T-helper 22 cell (primary cell): ENCODE measurements around the gene RAB40B.

Experiments used
- DNase-seq: peaks from one replicate; pipeline ENCODE4 v3.0.0-alpha.2; 2020; ENCODE audit warnings: low read depth

Gene RAB40B

DNA sequence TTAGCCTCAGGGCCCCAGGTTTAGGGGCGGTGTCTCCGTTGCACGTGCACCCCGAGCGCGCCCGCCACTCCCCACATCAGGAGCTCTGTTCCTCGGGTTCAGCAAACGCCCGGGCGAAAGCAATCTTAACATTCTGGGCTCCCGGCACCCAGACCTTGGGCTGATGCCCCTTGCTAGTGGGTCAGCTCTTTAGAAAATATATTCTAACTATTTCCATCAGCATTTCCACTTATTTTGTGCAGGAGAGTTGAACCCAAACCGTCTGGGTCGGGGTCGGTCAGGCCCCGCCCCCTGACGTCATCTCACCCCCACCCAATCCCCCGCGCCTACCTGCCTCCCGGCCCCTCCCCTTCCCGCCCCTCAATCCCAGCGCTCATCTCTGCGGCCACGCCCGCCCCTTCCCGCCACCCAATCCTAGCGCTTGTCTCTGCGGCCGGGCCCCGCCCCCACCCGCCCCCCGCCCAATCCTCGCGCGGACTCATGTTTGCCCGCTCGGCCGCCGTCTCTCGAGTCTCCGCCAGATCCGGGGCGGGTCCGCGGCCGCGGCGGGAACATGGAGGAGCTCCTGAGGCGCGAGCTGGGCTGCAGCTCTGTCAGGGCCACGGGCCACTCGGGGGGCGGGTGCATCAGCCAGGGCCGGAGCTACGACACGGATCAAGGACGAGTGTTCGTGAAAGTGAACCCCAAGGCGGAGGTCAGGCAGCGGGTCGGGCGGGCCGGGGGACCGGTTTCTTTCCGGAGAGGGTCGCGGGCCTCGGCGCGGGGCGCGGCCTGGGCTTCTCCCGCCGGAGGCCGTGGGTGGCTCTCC, 17.9 kb upstream of the RAB40B start, which contains the start of gene FN3KRP:
TSS of gene FN3KRP (plus strand) at position 504 of the 808 bp plus-strand sequence. CDS start at position 554, 50 bp downstream.
- DNase-seq, result peak; percentile 92

DNA sequence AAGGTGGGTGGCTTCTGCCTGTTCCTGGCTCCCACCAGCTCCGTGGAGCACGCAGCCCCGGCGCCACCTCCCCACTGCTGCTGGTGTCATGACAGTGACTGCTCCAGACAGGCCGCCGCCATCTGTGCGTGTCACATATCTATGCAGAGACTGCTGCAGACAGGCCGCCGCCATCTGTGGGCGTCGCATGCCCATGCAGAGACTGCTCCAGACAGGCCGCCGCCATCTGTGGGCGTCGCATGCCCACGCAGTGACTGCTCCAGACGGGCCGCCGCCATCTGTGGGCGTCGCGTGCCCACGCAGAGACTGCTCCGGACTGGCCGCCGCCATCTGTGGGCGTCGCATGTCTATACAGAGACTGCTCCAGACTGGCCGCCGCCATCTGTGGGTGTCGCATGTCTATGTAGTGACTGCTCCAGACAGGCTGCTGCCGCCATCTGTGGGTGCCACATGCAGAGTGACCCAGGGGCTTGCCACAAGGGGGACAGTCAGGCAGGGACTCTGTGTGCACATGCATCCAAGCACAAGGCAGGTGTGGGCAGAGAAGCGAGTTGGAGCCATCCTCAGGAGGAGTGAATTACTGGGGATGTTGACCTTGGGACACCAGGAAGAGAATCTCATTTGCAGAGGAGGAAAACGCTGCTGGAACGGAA, 14.7 kb upstream of the RAB40B start:
- no peak for DNase-seq

DNA sequence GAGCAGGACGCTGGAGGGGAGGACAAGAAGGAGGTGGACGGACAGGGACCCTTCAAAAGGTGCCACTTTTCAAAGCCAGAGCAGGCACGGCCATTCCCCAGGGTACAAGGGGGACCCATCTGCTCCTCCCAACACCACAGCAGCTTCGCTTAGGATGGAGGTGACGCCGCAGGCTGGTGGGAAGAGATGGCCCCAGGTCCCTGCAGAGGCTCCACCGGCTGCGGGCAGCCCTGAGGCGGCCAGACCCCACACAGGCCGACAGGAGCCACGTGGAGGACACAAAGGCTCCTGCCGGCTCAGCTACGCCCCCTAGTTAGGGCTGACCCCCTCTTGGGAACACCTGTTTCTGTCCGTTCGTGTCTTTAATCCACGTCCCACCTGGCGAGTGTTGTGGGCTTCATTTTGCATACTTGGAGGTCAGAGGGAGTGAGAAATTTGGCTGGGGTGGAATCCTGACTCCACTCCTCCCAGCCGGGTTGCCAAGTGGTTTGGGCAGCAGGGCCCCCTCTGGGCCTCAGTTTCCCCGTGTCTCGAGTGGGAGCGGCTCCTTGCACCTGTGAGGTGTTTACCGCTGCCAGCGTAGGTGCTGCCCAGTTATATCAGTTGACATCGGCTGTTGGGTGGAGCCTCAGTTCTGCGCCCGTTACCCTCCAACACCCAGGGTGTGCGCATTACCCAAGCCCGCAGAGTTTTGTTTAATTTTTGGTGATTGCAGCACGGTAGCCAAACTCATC, 12.2 kb upstream of the RAB40B start:
- DNase-seq, result no peak

DNA sequence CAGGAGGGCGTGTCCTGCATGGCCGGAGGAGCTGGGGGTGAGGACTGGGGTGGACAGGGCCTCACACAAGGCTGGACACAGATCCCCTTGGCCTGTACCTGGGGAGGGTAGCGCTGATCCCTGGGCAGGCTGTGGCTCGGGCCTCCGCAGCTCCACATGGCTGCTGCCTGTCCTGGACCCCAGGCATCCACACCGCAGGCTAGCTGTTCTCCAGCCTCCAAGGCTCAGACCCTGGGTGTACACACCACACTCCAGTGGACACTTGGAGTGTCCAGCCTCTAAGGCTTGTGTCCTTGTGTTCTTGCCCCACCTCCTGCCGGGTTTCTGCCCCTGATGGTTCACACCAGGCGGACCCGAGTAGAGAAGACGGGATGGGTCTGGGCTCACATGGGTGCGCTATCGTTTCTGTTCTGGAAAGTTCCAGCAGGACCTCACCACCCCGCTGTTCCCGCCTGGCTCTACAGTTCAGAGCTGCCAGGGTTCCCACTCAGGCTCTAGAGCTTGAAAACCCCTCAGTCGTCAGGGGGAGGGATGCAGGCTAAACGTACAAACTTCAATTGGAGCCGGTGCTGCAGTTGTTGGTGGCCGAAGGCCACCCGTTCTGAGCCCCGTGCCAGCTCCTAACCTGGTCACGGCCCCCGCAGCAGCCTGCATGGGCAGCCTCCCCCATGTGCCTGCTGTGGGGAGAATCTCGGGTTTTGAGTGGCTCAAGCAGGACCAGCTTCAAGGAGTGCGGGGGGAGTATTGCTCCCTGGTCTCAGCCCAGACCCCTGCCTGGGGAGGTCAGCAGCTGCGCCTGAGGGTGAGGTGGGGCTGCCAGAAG, 11.4 kb upstream of the RAB40B start:
- no peak for DNase-seq

DNA sequence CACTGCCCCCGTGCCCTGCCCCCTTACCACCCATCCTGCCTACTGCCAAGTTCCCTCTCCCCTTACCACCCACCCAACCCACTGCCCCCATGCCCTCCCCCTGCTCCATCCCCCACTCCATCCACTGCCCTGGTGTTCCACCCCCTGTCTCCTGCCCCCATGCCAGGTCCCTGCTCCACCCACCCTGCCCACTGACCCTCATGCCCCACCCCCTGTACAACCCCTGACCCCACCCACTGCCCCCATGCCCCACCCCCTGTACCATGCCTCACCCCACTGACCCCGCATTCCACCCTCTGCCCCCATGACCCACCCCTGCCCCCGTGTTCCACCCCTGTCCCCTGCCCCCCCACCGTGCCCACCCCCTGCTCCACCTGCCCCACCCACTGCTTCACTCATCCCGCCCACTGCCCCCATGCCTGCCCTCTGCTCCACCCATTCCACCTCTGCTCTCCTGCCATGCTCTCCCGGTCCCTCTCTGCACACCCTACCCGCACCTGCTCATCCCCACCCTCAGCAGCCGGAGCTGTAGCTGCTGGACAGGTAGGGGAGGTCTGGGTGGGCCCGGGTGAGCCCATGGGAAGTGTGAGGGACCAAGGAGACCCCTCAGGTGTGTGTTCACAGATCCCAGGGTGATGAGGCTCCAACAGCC, 10.7 kb upstream of the RAB40B start:
- no peak for DNase-seq

DNA sequence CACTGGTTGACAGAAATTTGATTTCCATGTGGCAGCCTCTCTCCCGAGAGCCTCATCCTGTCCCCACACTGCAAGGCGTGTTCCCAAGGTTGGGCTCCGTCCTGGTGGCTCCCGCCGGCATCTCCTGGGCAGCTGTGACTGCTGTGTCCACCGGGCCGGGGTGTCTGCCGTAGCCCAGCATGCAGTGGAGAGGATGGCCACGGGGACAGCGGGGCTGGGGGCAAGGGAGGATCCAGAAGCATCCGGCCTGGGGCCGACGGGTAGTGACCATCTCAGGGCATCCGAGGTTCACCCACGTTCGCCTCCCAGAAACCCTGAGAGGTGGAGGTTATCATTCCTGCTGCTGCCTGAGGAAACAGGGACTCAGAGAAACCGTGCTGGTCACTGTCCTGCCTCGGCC, 7.3 kb upstream of the RAB40B start:
- no peak for DNase-seq

DNA sequence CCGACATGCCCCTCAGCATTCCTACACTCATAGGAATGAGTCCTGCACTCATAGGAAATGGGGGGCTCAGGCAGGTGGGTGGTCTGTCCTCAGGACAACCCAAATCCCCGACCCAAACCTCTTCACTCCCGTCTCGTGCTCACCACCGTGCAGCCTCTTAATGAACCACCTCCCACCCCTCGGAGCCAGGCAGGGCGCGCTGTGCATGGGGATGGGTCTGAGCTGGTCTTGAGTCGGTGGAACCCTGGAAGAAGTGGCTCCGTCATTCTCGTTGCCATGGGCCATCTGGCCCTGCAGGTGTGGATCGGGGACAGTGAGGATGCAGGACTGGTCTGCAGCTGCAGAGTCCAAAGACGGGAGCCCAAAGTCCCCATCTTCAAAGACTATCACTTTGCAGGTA, 6.4 kb upstream of the RAB40B start:
- no peak for DNase-seq

DNA sequence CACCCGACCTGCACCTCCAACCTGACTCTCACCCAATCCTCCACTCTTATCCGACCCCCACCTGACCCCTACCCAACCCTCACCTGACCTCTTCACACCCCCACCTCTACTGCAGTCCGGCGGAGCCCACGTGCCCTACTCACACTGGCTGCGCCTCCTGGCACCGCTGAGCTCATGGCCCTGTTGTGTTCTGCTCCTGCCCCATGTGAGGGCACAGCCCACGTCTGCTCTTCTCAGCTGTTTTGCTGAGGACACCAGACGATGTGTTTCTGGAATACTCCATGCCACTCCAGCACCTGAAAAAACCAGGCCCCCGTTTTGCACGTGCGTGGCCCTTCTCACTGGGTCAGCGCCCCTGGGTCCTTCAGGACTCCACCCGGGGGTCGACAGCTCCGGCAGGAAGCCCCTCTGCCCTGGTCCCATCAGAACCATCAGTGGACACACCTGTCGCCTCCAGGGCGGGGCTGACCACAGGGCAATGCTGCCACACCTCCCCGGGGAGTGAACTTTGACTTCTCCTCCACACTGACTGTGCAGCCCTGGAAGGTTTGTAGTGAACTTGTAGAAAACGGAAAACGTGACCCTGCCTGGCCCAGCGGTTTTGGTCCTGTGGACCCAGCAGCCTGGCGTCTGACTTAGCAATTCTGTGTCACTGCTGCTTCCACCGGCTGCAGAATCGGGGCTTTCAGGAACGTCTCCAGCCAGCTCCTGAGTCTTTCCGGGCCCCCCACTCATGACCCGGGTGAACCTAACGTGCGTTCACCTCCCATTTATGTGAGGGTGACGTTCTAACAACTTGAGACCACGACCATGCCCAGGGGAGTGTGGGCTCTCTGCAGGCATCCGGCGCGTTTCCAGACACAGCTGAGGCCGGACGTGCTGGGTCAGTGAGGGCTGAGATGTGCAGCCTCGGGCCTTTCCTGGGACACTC, 5.7 kb upstream of the RAB40B start:
- DNase-seq, result no peak

DNA sequence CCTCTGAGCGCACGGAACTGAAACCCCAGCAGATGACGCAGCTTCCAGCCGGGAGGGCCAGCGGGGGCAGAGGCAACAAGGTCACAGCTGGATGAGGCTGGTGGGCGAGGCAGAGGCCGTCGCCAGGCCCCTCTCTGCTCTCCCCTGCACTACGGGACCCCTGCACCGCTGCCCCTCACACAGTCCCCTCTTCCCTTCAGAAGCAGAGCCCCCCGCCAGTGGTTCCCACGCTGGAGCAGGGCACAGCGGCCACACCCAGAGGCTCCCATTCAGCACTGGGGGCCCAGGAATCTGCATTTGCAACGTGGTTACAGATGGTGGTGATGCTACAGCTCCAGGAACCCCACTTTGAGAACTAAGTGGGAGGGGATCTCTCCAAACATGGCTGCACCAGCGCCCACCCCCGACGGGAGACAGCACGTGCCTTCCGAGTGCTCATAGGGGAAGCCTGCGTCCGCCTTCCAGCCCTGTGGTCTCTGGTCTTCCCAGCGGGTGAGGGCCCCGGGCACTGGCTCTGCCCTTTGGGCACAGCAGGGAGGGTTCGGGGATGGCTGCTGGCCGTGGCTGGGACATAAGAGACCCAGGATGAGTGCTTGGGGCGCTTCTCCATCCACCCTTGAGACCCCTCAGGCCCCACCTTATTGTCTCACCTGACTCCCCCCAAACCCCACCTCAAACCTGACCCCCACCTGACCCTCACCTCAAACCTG, 4.7 kb upstream of the RAB40B start:
- no peak for DNase-seq

DNA sequence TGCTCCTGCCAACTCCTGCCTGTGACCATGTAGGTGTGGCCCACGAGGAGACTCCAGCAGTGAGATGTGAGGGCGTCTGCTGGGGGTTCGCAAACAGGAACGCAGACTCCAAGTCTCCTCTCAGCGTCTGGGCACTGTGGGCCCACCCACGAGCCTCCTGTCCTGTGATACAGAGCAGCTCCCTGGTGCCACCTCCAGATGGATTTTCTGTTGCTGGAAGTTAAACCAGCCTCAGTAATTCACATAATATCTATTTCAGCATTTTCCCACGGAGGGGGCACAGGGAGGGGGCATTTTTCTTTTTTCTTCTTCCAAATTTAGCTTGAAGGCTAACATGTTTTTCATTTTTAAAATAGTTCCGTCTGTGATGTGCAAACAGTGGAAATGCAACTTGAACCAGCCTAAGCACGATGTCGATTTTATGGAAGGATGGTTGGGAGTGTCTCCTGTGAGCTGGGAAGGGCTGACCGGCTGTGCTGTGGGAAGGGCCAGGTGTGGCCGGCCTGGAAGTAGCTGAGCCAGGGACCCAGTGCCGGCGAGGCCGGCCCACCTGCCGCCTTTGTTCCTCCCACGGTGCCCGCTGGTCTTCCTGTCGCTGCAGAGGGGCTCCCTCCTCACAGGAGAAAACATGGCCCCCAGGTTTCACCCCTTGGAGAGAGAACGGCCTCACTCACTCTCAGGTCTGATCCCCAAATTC, 3.9 kb upstream of the RAB40B start:
- DNase-seq, result no peak

DNA sequence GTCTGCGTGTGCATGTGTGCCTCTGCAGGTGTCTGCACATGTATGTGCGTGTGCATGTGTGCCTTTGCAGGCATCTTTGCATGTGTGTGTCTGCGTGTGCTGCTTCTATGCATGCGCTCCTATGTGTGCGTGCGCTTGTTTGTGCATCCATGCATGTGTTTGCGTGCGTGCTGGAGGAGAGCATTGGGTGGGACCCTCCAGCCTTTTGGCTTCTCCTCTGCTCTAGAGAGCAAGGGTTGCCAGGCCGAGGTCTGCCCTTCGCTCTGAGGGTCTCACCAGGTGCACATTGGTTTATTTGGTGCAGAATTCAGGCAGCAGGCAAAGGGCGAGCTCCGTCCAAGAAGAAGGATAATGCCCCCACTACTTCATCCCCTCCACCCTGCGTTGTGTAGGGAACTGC, 1.1 kb upstream of the RAB40B start:
- DNase-seq, result no peak

DNA sequence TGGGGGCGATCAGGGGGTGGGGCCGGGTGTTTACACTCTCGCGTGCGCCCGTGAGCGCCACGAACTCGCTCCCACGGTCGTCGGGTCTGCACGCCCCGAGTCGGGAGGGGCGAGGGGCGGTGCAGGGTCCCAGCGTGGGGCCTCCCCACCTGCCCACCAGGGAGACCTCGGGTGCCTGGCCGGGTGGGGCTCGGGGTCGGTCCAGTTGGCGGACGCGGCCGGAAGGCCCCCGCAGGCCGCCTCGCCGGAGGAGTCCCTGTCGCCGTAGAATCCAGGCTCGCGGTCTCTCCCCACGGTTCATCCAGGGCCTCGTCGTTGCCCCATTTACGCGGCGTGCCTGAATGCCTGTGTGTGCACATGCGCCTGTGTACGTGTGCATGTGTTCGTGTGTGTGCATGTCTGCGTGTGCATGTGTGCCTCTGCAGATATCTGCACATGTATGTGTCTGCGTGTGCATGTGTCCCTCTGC, 510 bp upstream of the RAB40B start:
- no peak for DNase-seq

DNA sequence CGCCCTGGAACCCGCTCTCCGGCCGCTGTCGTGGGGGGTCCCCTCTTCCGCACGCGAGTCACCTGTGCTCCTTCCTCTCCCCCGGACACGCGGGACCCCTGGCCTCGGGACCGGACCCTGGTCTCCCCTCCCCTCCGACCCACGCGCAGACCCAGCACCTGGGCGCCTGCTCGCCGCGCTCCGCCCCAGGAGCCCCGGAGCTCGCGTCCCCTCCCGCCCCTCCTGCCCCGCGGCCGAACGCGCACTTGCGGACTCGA, 762 bp downstream of the RAB40B start:
- no peak for DNase-seq

DNA sequence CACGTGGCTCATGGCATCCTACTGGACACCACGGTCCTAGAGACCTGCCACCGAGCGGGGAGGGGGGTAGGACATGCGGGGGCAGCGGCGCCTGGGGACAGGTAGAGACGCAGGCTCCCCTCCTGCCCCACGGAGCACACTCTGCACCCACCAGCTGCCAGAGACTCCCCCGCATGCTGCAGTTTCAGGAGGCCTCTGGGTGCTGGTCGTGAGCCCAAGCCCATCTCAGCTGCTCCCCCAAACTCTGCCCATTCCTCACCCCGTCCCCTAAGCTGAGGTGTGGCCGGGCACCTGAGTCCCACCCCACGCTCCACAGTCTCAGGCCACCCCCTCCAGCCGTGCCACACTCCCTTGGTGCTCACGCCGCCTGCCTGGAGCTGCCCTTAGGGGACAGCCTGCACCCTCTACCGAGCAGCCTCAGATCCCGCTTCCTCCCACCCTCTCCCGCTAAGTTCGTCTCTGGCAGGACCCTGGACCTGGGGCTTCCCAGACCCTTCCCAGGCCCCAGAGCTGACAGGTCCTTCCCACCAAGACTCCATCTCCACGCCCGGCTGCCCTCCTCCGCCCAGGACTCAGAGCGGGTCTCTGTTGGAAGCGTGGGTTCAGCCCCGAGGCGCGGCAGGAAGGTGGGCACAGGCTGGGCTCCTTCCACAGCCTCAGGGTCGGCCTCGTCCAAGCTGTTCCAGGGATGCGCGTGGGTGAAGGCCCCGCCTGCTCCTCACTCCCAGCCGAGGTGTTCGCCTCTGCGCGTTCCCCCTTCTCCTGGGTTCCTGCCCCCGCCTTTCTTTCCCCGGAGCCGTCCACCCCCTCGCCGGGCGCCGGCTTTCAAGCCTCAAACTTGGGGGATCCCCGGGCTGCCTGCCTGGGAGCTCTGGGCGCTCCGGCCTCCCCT, 1.3 kb downstream of the RAB40B start:
- DNase-seq, result no peak

DNA sequence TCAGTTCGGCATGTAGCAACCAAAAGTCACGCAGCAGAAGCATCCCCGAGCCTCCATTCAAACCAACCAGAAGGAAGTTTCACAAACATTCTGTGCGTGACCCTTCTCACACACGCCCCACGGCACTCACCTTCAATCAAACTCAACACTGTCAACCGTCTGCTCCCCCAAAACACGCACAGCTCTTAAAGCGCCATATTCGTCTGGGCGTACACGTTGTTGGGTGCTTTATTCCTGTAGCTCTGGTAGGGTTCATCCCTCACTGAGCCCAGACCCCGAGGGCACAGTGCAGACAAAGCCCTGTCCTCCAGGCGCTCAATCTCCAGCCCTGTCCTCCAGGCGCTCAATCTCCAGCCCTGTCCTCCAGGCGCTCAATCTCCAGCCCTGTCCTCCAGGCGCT, 2.2 kb downstream of the RAB40B start:
- DNase-seq, result no peak

DNA sequence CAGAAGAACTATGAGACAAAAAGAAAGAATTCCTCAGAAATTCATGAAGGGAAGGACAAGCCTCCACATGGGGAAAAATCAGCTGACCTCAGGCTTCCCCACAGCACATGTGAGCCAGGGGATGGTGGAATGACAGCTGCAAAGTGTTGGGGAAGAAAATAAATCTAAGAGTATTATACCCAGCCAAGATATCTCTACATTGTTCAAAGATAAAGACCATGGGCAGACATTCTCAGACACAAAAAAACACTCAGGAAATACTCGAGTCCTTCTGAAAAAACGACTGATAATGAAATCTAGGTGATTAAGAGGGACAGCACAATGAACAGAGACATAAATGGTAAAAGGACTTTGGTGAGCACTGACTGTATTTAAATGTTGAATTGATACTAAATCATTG, 3.9 kb downstream of the RAB40B start:
- no peak for DNase-seq

DNA sequence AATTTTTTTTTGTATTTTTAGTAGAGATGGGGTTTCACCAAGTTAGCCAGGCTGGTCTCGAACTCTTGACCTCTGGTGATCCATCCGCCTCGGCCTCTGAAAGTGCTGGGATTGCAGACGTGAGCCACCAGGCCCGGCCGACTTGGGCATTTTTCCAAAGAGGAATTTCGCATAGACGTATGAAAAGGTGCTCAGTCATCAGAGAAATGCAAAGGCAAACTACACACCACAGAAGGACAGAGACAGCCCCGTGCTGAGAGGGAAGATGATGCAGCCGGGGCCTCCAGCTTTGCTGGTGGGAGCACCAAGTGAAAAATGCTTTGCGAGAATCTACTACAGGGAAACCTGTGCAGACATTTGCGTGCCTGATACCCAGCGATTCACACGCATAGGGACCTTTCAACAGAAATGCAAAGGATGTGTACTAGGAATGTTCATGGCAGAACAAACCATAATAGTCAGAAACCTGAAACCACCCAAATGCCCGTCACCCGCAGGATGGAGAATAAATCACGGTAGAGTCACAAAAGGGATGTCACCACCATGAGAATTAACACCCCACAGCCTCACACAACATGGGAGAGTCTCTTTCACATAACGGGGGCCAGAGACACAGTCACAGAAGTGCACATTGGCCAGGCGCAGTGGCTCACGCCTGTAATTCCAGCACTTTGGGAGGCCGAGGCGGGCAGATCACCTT, 5.2 kb downstream of the RAB40B start:
- DNase-seq, result no peak

DNA sequence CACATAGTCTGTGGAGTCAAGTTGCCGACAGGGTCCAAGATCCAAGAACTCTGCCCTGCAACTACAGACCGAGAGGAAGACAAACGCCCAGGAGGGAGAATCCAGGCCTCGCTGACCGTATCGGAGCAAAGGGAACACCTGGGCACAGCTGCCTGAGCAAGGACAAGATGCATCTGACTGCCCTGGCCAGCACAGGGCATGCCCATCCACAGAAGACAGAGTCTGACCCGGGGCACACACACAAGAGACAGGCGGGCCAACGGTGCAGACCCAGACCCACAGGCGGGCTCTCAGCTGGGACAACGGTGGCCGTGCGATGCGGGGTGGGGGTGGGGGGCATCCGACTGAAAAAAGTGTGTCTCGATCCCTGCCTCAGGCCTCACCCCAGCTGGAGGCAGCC, 6.2 kb downstream of the RAB40B start:
- no peak for DNase-seq
